Measurements from ENCODE around the gene ADSS2. TPM values are rescaled to one million over a fixed set of nuclear protein-coding genes. Genes with fewer than 3 reads are reported as not detected.
A peak's percentile ranks its signal among the peaks of the same experiment; 100 is the strongest.

The ADSS2 gene
- total and polyA plus RNA-seq, 9 donors = 15.4 to 27.0 (median 20.9) TPM

DNA sequence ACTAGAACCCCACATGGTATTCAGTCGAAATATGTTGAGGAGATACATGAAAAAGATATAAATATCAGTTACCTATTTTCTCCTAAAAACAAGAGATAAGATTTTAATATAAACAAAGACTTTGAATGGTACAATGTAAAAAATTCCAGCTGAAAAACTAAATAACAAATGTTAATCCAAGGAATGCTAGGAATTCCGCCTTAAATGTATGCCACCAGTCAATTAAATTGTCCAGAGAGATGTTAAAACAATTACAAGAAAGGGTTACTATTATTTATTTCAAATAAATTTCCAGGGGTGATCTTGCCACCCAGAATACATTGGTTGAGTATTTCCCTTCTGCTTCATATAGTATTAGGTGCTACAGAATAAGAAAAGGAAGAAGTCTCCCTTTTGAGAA lies 4.2 kb downstream of the ADSS2 start:
- Histone ChIP-seq H3K36me3 (ENCODE audit: control insufficient read depth, insufficient read depth, low read length) (no peaks in the 10 kb centered on the region), H3K27ac (ENCODE audit: low read length) (no peak overlapping the region), H3K9me3 (replicated peaks; ENCODE audit: control insufficient read depth, low read depth, low read length) (no peaks in the 10 kb centered on the region), H3K4me3 (ENCODE audit: low read length) (no peak overlapping the region), H3K4me1 (ENCODE audit: control insufficient read depth, insufficient read depth, low read length) (peaks cover 5% of the 10 kb centered on the region), H3K27me3 (ENCODE audit: control insufficient read depth, insufficient read depth, low read length) (no peaks in the 10 kb centered on the region)
- WGBS (ENCODE audit: insufficient coverage) = no CpG with 5 or more reads among the region's 2 CpGs
- no peak for DNase-seq

DNA sequence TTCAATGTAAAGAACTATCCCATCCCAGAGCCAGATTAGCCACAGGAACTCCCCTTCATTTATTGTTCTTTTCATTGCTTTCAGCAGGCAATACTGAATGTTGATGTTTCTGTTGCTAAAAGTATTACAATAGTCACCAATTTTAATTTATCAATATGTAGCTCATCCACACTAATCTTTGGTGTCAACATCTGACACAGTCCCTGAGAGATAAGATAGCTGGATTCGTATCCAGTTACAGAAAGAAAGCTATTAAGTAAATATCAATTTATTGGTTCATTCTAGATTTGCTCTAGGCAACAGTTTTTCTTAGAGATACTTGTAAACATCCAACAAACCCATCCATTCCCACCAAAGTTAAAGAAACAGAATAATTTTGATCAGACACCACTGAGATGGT lies 4.7 kb downstream of the ADSS2 start:
- no peaks in the 10 kb centered on the region for H3K27me3 ChIP-seq (ENCODE audit: control insufficient read depth, insufficient read depth, low read length)
- no peak overlapping the region for H3K4me3 ChIP-seq (ENCODE audit: low read length)
- H3K9me3 ChIP-seq (replicated peaks; ENCODE audit: control insufficient read depth, low read depth, low read length) = no peaks in the 10 kb centered on the region
- H3K4me1 ChIP-seq (ENCODE audit: control insufficient read depth, insufficient read depth, low read length) = peaks cover 5% of the 10 kb centered on the region
- no peak for DNase-seq
- H3K27ac ChIP-seq (ENCODE audit: low read length) = no peak overlapping the region
- no peaks in the 10 kb centered on the region for H3K36me3 ChIP-seq (ENCODE audit: control insufficient read depth, insufficient read depth, low read length)
- WGBS (ENCODE audit: insufficient coverage) = no CpG with 5 or more reads among the region's 1 CpG

DNA sequence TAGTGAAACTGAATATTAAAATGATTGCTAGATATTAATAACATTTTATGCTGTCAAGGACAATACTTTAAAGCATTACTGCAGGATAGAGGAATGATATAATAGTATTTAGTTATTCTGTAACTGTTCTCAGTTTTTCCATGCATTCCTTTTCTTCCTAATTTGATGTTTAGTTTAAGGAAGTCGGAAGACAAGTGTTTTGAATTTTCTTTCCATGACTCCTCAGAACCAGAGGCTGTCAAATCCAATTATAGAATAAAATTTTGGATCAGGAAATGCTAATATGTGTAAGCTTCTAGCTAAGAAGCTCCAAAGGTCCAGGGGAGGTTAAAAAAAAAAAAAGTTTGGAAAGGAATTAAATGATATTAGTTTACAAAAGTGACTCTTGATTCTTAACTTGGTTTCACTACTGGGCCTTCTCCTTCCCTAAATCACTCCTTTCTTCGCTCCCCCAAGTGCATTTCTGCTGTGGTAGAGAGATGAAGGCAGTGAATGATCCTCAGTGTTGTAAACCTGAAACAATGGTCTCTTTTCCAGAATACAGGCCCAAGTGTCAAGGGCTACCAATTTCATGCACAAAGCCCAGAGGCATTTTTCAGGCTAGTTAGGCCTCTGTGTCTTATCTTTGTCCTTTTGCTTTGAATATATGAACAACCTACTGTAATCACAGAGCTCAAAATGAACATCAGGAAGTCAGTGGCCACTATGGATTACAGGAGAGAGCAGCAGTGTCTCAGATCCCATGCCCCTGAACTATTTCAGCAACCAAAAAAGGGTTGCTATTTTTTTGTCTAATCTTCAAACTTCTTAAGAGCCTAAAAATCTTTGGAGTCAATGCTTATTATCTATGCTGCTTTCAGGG lies 6.2 kb downstream of the ADSS2 start:
- peak; percentile 38 for DNase-seq
- peaks cover 5% of the 10 kb centered on the region for H3K4me1 ChIP-seq (ENCODE audit: control insufficient read depth, insufficient read depth, low read length)
- no CpG with 5 or more reads among the region's 2 CpGs for WGBS (ENCODE audit: insufficient coverage)

DNA sequence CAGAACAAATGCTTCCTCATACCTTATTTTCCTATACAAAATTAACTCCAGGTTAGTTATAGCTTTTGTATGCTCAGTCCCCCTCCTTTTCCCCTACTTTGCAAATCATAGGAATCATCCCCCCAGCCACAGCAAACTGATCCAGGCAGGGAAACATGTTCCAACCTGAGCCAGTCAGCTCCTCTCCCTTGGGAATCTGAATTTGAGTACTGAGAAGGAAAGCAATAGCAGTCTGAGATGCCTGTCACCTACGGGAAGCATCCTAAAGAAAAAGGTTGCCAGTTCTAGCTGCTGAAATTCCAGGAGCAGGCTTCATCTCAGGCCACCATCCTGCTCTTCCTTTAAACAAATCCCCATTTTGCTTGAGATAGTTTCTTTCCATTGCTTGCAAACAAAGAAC lies 6.9 kb downstream of the ADSS2 start:
- Histone ChIP-seq H3K4me3 (ENCODE audit: low read length) (no peak overlapping the region), H3K4me1 (ENCODE audit: control insufficient read depth, insufficient read depth, low read length) (peaks cover 3% of the 10 kb centered on the region), H3K9me3 (replicated peaks; ENCODE audit: control insufficient read depth, low read depth, low read length) (no peaks in the 10 kb centered on the region), H3K27ac (ENCODE audit: low read length) (no peak overlapping the region), H3K36me3 (ENCODE audit: control insufficient read depth, insufficient read depth, low read length) (no peaks in the 10 kb centered on the region), H3K27me3 (ENCODE audit: control insufficient read depth, insufficient read depth, low read length) (no peaks in the 10 kb centered on the region)
- 0% methylated on average over 1 of the region's 1 CpG for WGBS (ENCODE audit: insufficient coverage)
- DNase-seq = no peak

More for the DNA sequence above, 6.2 kb downstream of the ADSS2 start:
- H3K27me3 ChIP-seq (ENCODE audit: control insufficient read depth, insufficient read depth, low read length) = no peaks in the 10 kb centered on the region
- H3K36me3 ChIP-seq (ENCODE audit: control insufficient read depth, insufficient read depth, low read length) = no peaks in the 10 kb centered on the region
- no peak overlapping the region for H3K27ac ChIP-seq (ENCODE audit: low read length)
- no peaks in the 10 kb centered on the region for H3K9me3 ChIP-seq (replicated peaks; ENCODE audit: control insufficient read depth, low read depth, low read length)
- no peak overlapping the region for H3K4me3 ChIP-seq (ENCODE audit: low read length)

DNA sequence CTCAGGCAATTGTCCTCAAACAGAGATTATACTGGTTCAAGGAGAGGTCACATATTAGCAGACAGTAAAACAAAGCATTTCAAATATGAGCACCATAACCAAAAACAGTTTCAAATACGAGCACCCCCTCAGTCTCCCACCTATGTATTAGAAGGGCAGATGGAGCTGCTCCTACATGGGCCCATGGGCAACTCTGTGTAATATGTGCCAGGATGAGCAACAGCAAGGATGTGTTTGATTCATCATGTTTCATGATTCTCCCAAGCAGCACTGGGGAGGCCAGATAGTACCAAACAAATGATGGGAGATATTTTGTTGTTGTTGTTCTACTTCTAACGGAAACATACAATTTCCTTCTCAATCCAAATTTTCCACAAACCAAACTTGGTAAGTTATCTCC lies 8.9 kb downstream of the ADSS2 start:
- no CpG with 5 or more reads among the region's 2 CpGs for WGBS (ENCODE audit: insufficient coverage)
- Histone ChIP-seq H3K27me3 (ENCODE audit: control insufficient read depth, insufficient read depth, low read length) (no peaks in the 10 kb centered on the region), H3K9me3 (replicated peaks; ENCODE audit: control insufficient read depth, low read depth, low read length) (no peaks in the 10 kb centered on the region), H3K27ac (ENCODE audit: low read length) (no peak overlapping the region), H3K36me3 (ENCODE audit: control insufficient read depth, insufficient read depth, low read length) (no peaks in the 10 kb centered on the region), H3K4me3 (ENCODE audit: low read length) (no peak overlapping the region), H3K4me1 (ENCODE audit: control insufficient read depth, insufficient read depth, low read length) (peaks cover 2% of the 10 kb centered on the region)
- no peak for DNase-seq

DNA sequence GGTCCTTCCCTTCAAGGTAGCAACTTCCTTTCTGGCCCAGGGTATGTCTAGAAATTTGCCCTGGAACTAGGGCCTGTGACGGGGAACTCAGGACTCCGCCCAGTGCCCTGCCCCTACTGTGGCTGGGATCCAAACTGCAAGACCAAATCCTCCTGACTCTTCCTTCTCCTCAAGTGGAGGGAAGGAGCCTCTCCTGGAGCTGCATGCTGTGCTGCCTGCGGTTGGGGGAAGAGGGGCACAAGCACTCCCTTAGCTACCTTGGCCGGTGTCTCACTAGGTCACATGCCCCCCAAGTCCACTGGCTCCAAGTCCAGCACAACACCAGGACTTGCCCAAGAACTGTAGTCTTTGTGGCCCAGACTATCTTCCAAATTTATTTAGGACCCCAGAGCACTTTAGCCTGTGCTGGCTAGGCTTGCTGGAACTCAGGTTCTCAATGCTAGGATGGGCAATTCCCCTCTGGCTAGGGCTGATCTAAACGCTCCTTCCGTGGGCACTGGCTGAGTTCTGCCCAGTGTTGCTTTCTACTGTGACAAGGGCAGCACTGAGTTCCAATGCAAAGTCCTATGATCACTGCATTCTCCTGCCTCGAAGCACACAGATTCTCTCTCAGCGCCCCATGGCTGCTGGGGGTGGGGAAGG lies 12.2 kb downstream of the ADSS2 start:
- H3K27me3 ChIP-seq (ENCODE audit: control insufficient read depth, insufficient read depth, low read length) = no peaks in the 10 kb centered on the region
- H3K27ac ChIP-seq (ENCODE audit: low read length) = no peak overlapping the region
- no peaks in the 10 kb centered on the region for H3K4me1 ChIP-seq (ENCODE audit: control insufficient read depth, insufficient read depth, low read length)
- no peak for DNase-seq
- H3K9me3 ChIP-seq (replicated peaks; ENCODE audit: control insufficient read depth, low read depth, low read length) = no peaks in the 10 kb centered on the region
- peaks cover 5% of the 10 kb centered on the region for H3K36me3 ChIP-seq (ENCODE audit: control insufficient read depth, insufficient read depth, low read length)
- WGBS (ENCODE audit: insufficient coverage) = 69% methylated on average over 6 of the region's 8 CpGs
- H3K4me3 ChIP-seq (ENCODE audit: low read length) = no peak overlapping the region

DNA sequence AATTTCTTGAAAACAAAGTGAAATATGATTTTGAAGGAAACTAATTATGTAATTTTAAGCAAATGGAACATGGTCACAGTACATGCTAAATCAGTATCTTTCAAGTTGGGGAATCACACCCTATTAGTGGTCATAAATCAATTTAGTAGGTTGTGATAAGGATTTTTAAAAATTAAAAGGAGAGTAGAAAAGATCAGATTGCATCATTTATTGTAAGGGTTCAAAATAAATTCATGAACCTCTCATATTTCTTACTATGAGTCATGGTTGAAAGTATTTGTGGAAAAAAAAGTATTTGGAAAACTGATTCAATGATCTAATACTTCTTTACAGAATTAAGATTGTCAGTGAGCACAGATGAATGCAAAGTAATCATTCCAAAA lies 14.6 kb downstream of the ADSS2 start:
- no peaks in the 10 kb centered on the region for H3K4me1 ChIP-seq (ENCODE audit: control insufficient read depth, insufficient read depth, low read length)
- H3K27me3 ChIP-seq (ENCODE audit: control insufficient read depth, insufficient read depth, low read length) = no peaks in the 10 kb centered on the region
- H3K27ac ChIP-seq (ENCODE audit: low read length) = no peak overlapping the region
- H3K4me3 ChIP-seq (ENCODE audit: low read length) = no peak overlapping the region
- DNase-seq = no peak
- no peaks in the 10 kb centered on the region for H3K9me3 ChIP-seq (replicated peaks; ENCODE audit: control insufficient read depth, low read depth, low read length)
- peaks cover 5% of the 10 kb centered on the region for H3K36me3 ChIP-seq (ENCODE audit: control insufficient read depth, insufficient read depth, low read length)

DNA sequence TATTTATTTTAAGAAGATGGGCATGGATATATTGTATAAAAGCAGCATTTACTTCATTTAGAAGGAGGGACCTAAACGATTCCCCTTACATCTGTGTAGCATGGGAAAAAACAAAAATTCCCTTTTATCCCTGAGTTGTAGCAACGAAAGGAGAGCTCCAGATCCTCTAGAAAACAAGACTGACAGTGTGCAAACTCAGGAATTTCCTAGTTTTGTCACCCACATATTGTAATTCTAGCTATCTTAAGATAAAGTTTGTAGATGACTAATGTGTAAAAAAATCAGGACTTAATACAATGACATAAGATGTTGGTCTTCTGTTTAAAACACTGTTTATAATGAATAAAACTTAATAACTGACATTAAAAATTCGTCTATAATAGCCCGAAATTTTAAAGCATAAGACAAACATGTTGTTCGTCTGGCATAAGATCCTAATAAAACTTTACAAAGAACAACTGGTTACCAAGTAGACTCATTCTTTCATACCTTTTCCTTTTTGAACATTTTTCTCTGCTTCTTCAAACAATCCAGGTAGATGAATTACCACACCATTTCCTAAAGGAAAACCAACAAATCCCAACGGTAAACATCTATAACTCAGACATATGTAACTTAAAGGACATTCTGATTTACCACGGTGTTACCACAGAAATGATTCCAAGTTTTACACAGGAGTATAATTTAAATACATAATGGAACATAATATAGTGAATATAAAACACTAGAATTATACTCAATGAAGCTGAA lies 15.2 kb downstream of the ADSS2 start:
- Histone ChIP-seq H3K27ac (ENCODE audit: low read length) (no peak overlapping the region), H3K27me3 (ENCODE audit: control insufficient read depth, insufficient read depth, low read length) (no peaks in the 10 kb centered on the region), H3K4me1 (ENCODE audit: control insufficient read depth, insufficient read depth, low read length) (no peaks in the 10 kb centered on the region), H3K9me3 (replicated peaks; ENCODE audit: control insufficient read depth, low read depth, low read length) (no peaks in the 10 kb centered on the region), H3K36me3 (ENCODE audit: control insufficient read depth, insufficient read depth, low read length) (peaks cover 7% of the 10 kb centered on the region), H3K4me3 (ENCODE audit: low read length) (no peak overlapping the region)
- DNase-seq = no peak
- WGBS (ENCODE audit: insufficient coverage) = 86% methylated on average over 1 of the region's 7 CpGs

DNA sequence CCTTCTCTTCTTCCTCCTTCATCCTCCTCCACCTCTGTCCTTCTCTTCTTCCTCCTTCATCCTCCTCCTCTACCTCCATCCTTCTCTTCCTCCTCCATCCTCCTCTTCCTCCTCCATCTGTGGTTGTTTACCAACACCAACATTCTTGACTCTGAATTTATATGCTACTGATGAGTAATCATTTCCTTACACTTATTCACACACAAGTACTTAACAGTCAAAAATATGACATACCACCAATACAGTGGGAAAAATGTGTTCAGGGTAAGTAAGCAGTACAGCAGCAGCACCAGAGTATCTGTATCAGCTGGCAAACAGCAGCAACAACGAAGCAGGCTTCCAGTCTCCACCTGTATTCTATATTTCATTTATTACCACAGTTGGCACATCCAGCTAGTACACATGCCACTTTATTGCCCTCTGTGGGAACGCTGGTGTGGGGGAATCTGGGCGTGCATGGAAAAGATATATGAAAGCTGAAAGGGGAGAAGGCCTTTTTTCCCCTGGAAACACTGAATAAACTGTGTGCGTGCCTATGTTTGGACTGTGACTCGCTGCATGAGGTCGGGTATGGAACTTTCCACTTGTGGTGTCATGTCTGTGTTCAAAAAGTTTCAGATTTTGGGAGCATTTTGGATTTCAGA lies 16.0 kb downstream of the ADSS2 start:
- no peaks in the 10 kb centered on the region for H3K9me3 ChIP-seq (replicated peaks; ENCODE audit: control insufficient read depth, low read depth, low read length)
- no peak overlapping the region for H3K27ac ChIP-seq (ENCODE audit: low read length)
- no peak overlapping the region for H3K4me3 ChIP-seq (ENCODE audit: low read length)
- no peaks in the 10 kb centered on the region for H3K27me3 ChIP-seq (ENCODE audit: control insufficient read depth, insufficient read depth, low read length)
- WGBS (ENCODE audit: insufficient coverage) = no CpG with 5 or more reads among the region's 6 CpGs
- H3K36me3 ChIP-seq (ENCODE audit: control insufficient read depth, insufficient read depth, low read length) = peaks cover 9% of the 10 kb centered on the region
- DNase-seq = peak; percentile 32
- no peaks in the 10 kb centered on the region for H3K4me1 ChIP-seq (ENCODE audit: control insufficient read depth, insufficient read depth, low read length)

DNA sequence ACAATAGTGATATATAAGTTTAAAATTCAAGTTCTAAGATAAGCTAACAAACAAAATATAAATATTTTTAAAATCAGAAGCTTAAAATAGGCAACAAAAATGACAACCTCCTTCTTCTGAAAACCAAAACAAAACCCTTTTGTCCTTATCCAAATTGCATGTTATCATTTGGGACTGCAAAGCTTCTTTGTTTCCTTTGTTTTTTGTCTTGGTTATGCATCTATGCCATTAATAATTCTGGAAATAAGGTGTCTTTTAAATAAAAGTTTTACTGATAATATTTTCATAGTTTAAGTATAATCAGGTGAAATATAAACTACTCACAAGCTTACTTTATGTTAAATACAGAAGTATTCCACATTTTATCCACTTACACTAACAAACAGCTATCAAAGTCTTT lies 20.5 kb downstream of the ADSS2 start:
- no peak for DNase-seq
- no peaks in the 10 kb centered on the region for H3K9me3 ChIP-seq (replicated peaks; ENCODE audit: control insufficient read depth, low read depth, low read length)
- no peaks in the 10 kb centered on the region for H3K4me1 ChIP-seq (ENCODE audit: control insufficient read depth, insufficient read depth, low read length)
- no peak overlapping the region for H3K27ac ChIP-seq (ENCODE audit: low read length)
- H3K36me3 ChIP-seq (ENCODE audit: control insufficient read depth, insufficient read depth, low read length) = peaks cover 10% of the 10 kb centered on the region
- H3K27me3 ChIP-seq (ENCODE audit: control insufficient read depth, insufficient read depth, low read length) = no peaks in the 10 kb centered on the region
- no peak overlapping the region for H3K4me3 ChIP-seq (ENCODE audit: low read length)
